ENCODE measurements around the gene CCNB2.

DNA sequence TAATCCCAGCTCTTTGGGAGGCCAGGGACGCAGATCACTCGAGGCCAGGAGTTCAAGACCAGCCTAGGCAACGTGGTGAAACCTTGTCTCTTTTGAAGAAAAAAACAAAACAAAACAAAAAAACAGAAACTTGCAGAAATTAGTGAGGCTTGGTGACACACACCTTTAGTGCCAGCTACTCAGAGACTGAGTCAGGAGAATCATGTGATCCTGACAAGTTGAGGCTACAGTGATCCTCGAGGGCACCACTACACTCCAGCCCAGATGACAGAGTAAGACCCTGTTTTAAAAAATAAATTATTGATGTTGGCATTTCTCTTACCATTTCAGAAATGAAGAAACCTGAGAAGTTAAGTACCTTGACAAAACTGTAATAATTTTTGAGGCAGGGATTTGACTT, 44.6 kb upstream of the CCNB2 start:
- TF ChIP-seq, protein P1, sequence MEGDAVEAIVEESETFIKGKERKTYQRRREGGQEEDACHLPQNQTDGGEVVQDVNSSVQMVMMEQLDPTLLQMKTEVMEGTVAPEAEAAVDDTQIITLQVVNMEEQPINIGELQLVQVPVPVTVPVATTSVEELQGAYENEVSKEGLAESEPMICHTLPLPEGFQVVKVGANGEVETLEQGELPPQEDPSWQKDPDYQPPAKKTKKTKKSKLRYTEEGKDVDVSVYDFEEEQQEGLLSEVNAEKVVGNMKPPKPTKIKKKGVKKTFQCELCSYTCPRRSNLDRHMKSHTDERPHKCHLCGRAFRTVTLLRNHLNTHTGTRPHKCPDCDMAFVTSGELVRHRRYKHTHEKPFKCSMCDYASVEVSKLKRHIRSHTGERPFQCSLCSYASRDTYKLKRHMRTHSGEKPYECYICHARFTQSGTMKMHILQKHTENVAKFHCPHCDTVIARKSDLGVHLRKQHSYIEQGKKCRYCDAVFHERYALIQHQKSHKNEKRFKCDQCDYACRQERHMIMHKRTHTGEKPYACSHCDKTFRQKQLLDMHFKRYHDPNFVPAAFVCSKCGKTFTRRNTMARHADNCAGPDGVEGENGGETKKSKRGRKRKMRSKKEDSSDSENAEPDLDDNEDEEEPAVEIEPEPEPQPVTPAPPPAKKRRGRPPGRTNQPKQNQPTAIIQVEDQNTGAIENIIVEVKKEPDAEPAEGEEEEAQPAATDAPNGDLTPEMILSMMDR (IDR thresholded peaks at IDR 0.05) = no peak
- no peak for TF ChIP-seq POLR2A (IDR thresholded peaks at IDR 0.05)

Data from right lobe of liver (tissue), 4 donors.